ENCODE measurements around the gene TBCC.
"Not testable (repeated sequence)": the region's sequence is repeated elsewhere in the genome, so short reads cannot be mapped to it uniquely, and the experiment has no call there.

Gene TBCC

GRCh38 chr6:42727627-42728026 lies 18.3 kb downstream of the TBCC start:
- DNase-seq, result no peak

DNA sequence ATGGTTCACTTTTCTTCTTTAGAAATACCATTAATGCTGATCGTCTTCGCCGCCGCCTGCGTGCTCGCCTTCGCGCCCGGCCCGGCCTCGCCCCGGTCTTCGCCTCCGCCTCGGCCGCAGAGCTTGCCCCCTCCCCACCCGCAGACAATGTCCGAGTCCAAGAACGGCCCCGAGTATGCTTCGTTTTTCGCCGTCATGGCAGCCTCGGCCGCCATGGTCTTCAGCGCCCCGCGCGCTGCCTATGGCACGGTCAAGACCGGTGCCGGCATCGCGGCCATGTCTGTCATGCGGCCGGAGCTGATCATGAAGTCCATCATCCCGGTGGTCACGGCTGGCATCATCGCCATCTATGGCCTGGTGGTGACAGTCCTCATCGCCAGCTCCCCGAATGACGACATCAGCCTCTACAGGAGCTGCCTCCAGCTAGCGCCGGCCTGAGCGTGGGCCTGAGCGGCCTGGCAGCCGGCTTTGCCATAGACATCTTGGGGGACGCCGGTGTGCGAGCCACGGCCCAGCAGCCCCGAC lies 18.8 kb downstream of the TBCC start:
- no peak for DNase-seq

- peak; percentile 50 for DNase-seq
Measured at GRCh38 chr6:42726485-42727086, 19.3 kb downstream of the TBCC start.

GRCh38 chr6:42726026-42726425 lies 19.9 kb downstream of the TBCC start:
- no peak for DNase-seq

DNA sequence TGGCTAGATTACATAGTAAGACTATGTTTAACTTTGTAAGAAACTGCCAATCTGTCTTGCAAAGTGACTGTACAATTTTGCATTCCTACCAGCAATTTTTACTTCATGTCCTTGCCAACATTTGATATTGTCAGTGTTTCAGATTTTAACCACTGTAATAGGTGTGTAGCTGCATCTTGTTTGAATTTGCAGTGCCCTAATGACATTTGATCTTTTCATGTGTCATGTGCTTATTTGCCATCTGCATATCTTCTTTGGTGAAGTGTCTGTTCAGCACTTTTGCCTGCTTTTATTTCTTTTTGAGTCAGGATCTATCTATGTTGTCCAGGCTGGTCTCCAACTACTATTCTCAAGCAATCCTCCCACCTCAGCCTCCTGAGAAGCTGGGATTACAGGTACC lies 21.1 kb downstream of the TBCC start:
- DNase-seq, result no peak

GRCh38 chr6:42722497-42722896 lies 23.4 kb downstream of the TBCC start, which contains the start of gene PRPH2:
TSS of gene PRPH2 (minus strand) at chr6:42722597. CDS start at chr6:42722334, 263 bp downstream.
- no peak for DNase-seq

DNA sequence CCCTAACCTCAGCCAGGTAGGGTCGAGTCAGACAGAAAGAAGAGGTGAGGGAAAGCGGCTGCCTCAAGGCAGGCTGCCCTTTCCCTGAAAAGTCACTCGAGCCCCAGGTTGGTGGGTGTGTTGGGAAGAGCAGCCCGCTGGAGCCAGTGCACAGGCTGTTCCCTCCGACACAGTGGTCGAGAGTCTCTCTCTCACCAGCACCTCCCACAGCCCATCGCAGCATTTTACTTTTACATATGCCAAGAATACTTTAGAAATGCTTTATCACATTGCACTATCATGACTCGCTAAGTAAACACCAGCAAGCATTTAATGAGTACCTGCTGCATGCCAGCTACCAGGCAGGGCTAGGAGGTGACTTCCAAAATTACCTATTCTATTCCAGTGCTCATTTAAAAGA lies 25.2 kb downstream of the TBCC start:
- no peak for DNase-seq

GRCh38 chr6:42715871-42716270 lies 30.0 kb downstream of the TBCC start:
- no peak for DNase-seq

- DNase-seq, result no peak
Measured at GRCh38 chr6:42714098-42714761, 31.7 kb downstream of the TBCC start.

GRCh38 chr6:42711930-42712329 lies 34.0 kb downstream of the TBCC start:
- DNase-seq, result no peak

- no peak for DNase-seq
Measured at GRCh38 chr6:42710316-42710715, 35.6 kb downstream of the TBCC start.

- no peak for DNase-seq
Measured at GRCh38 chr6:42709871-42710270, 36.0 kb downstream of the TBCC start.

- DNase-seq, result no peak
Measured at GRCh38 chr6:42708096-42708495, 37.8 kb downstream of the TBCC start.

- DNase-seq, result no peak
Measured at GRCh38 chr6:42707595-42707994, 38.3 kb downstream of the TBCC start.

- no peak for DNase-seq
Measured at GRCh38 chr6:42704937-42705374, 40.9 kb downstream of the TBCC start.

- no peak for DNase-seq
Measured at GRCh38 chr6:42704251-42704936, 41.5 kb downstream of the TBCC start.

DNA sequence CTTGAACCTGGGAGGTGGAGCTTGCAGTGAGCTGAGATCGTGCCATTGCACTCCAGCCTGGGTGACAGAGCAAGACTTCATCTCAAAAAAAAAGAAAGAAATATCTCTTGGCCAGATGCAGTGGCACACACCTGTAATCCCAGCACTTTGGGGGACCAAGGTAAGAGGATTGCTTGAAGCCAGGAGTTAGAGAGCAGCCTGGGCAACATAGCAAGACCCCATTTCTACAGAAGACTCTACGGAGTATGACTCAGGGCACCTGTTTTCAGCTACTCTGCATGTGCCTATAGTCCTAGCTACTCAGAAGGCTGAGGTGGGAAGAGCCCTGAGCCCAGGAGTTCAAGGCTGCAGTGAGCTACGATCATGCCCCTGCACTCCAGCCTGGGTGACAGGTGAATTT lies 43.1 kb downstream of the TBCC start:
- not testable (repeated sequence) for DNase-seq

DNA sequence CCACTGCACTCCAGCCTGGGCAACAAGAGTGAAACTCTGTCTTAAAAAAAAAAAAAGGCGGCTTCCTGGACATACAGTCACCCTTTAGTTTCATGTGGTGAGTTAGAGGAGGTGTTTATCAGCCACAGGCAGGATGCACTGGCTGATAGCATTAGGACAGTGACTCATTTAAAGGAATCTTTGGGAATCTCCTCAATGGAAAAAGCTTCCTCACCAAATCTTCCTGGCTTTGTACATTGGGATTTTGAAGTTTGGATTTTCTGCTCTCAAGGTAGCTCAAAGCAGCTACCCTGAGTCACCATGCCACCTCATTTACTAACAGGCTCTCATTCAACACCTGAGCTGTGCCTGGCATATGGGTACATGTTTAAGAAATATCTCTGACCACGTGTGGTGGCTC lies 43.7 kb downstream of the TBCC start:
- DNase-seq, result no peak

- no peak for DNase-seq
Measured at GRCh38 chr6:42698217-42698616, 47.7 kb downstream of the TBCC start.

- DNase-seq, result no peak
Measured at GRCh38 chr6:42697268-42697655, 48.6 kb downstream of the TBCC start.

DNA sequence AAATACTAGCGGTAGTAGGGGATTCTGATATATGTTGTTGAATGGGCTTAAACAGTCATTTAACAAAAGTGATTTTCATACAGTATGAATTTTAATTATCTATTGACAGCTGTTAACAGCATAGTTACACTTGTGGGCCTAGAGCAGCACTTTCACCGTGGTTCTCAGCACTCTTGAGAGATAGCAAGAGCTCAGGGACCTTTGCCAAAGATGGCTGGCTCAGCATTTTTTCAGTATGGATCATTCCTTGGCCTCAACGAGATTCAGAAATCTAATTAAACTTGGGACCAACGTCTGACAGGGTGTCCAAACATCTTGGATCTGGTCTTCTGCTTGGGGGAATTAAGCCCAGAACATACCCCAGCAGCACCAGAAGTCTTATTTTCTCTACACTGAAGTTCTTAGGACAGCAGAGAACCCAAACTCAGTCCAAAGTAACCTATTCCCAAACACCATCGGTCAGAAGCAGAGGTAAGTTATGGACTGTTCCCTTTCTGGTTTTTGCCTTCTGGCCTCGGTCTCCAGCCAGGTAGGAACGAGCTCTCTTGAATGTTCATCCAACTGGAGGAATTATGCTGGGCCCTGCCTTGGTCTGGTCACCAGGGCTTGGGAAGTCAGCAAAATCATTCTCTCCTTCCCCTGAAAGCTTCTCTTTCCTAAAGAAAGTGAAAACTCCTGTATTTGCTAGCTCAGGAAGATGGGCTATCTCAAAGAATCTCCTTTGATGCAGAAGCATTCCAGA lies 49.2 kb downstream of the TBCC start:
- no peak for DNase-seq

GRCh38 chr6:42694586-42694985 lies 51.3 kb downstream of the TBCC start:
- no peak for DNase-seq

Data from activated effector memory CD4-positive, alpha-beta T cell treated with Interleukin-2 at 50 U/mL for 16 hours (primary cell).